Testis (tissue), 3 donors: ENCODE measurements around the gene DNM3. TPM values are rescaled to one million over a fixed set of nuclear protein-coding genes. Genes with fewer than 3 reads are reported as not detected.

ENCODE experiments used
- DNase-seq: peaks from one replicate; pipeline ENCODE4 v3.0.0-alpha.2; 2019
- H3K27ac ChIP-seq, 2 donors: fragments of 200-600 bp; sonication (generic); one replicate each; pipeline ENCODE4 v1.5.1; 2019
- H3K27me3 ChIP-seq: fragments of 200-600 bp; sonication (generic); one replicate; pipeline ENCODE4 v1.5.1; 2019
- H3K36me3 ChIP-seq: fragments of 200-600 bp; sonication (generic); one replicate; pipeline ENCODE4 v1.5.1; 2017; ENCODE audit warnings: low read depth; ENCODE audit errors: missing control alignments
- H3K4me1 ChIP-seq: fragments of 200-600 bp; sonication (generic); one replicate; pipeline ENCODE4 v1.5.1; 2019
- H3K4me3 ChIP-seq, 2 donors: fragments of 200-600 bp; sonication (generic); one replicate each; pipeline ENCODE4 v1.5.1; 2017 to 2019
- H3K9me3 ChIP-seq: fragments of 200-600 bp; sonication (generic); one replicate; pipeline ENCODE4 v1.5.1; 2017
- CTCF ChIP-seq, 3 experiments: fragments of 450-650 bp in 2 of 3; fragments of 200-600 bp in 1 of 3; sonication (generic) in 1 of 3; IDR thresholded peaks; one replicate each; pipeline ENCODE4 v1.5.1; 2016 to 2019; ENCODE audit warnings: antibody characterized with exemption in 3 of 3, mild to moderate bottlenecking in 2 of 3, moderate library complexity in 1 of 3
- POLR2A ChIP-seq: fragments of 450-650 bp; IDR thresholded peaks from one replicate; pipeline ENCODE4 v1.6.1; 2017; ENCODE audit warnings: antibody characterized with exemption, mild to moderate bottlenecking, moderate library complexity
- WGBS, 2 donors: methylation state at CpG; one replicate each; pipeline ENCODE4 v1.1.5; 2018; 5-methylcytosine and 5-hydroxymethylcytosine counted together
- intact Hi-C: fragments of 100-400 bp; cut with DNase I; formaldehyde crosslinking; loops from one replicate; pipeline ENCODE4 v1.15.1; 2023; ENCODE audit warnings: low total_unique reads
- polyA plus RNA-seq: library from polyadenylated mRNA; stranded (reverse); fragments of 350-450 nt; fragmentation: Illumina TruSeq; extraction: RNeasy Lipid Tissue Mini Kit (QIAGEN cat#74804); gene quantifications from one replicate; pipeline ENCODE4 v1.2.3, GENCODE V29; 2014; ENCODE audit warnings: low read depth, low replicate concordance; ENCODE audit not compliant: insufficient read depth
- total RNA-seq, 2 donors: library from RNA; depleted of rRNA; stranded (reverse); fragments of >200 nt; gene quantifications; one replicate each; pipeline ENCODE4 v1.2.3, GENCODE V29; 2016

Gene DNM3
- total and polyA plus RNA-seq, 3 donors from 2014 or later, result 4.9 to 10.2 (median 8.4) TPM

GRCh38 chr1:171940368-171940767 is 99.1 kb downstream of the DNM3 start:
- no peaks in the 10 kb centered on the region for H3K9me3 ChIP-seq
- no peaks in the 10 kb centered on the region for H3K4me1 ChIP-seq
- H3K4me3 ChIP-seq, result no peak overlapping the region
- H3K27me3 ChIP-seq, result no peaks in the 10 kb centered on the region
- DNase-seq, result no peak
- intact Hi-C loops, result no loop called here
- TF ChIP-seq CTCF (IDR thresholded peaks at IDR 0.05) (no peak), POLR2A (no peak)
- no peak overlapping the region for H3K27ac ChIP-seq
- H3K36me3 ChIP-seq, result no peaks in the 10 kb centered on the region

GRCh38 chr1:171941920-171942319 is 100.6 kb downstream of the DNM3 start:
- Histone ChIP-seq H3K4me1 (no peaks in the 10 kb centered on the region), H3K36me3 (no peaks in the 10 kb centered on the region), H3K27ac (no peak overlapping the region), H3K4me3 (no peak overlapping the region), H3K27me3 (no peaks in the 10 kb centered on the region), H3K9me3 (no peaks in the 10 kb centered on the region)
- no peak for TF ChIP-seq CTCF (IDR thresholded peaks at IDR 0.05)
- TF ChIP-seq POLR2A, result no peak
- 93 to 96% methylated on average over 1 of the region's 1 CpG for WGBS, 2 donors
- no peak for DNase-seq
- intact Hi-C loops, result no loop called here

GRCh38 chr1:171943973-171944561 is 102.8 kb downstream of the DNM3 start:
- H3K36me3 ChIP-seq, result no peaks in the 10 kb centered on the region
- no peak overlapping the region for H3K4me3 ChIP-seq
- 96 to 98% methylated on average over 3 of the region's 3 CpGs for WGBS, 2 donors
- H3K27ac ChIP-seq, result no peak overlapping the region
- DNase-seq, result no peak
- TF ChIP-seq CTCF (IDR thresholded peaks at IDR 0.05), result no peak
- TF ChIP-seq POLR2A, result no peak
- no peaks in the 10 kb centered on the region for H3K27me3 ChIP-seq
- intact Hi-C loops, result no loop called here
- no peaks in the 10 kb centered on the region for H3K9me3 ChIP-seq
- no peaks in the 10 kb centered on the region for H3K4me1 ChIP-seq

- 24 to 58% methylated on average over 1 of the region's 1 CpG for WGBS, 2 donors
- intact Hi-C loops, result no loop called here
Observed at GRCh38 chr1:171948511-171948910, 107.2 kb downstream of the DNM3 start.

More at GRCh38 chr1:171948511-171948910, 107.2 kb downstream of the DNM3 start:
- no peaks in the 10 kb centered on the region for H3K9me3 ChIP-seq
- no peak for DNase-seq
- no peak overlapping the region for H3K4me3 ChIP-seq
- H3K27ac ChIP-seq, result no peak overlapping the region
- H3K27me3 ChIP-seq, result no peaks in the 10 kb centered on the region
- H3K36me3 ChIP-seq, result no peaks in the 10 kb centered on the region
- TF ChIP-seq CTCF (IDR thresholded peaks at IDR 0.05), result no peak
- no peak for TF ChIP-seq POLR2A
- H3K4me1 ChIP-seq, result no peaks in the 10 kb centered on the region
